Stimulated activated CD8-positive, alpha-beta memory T cell treated with anti-CD3 and anti-CD28 coated beads, Interleukin-2, amount 100 ng/mL, for 48 hours (primary cell): Measurements from ENCODE around the gene GBGT1.

Experiments used
- DNase-seq, 2 donors: peaks; one replicate each; pipeline ENCODE4 v3.0.0-alpha.2; 2020; ENCODE audit warnings: low read depth in 2 of 2

Gene GBGT1

DNA sequence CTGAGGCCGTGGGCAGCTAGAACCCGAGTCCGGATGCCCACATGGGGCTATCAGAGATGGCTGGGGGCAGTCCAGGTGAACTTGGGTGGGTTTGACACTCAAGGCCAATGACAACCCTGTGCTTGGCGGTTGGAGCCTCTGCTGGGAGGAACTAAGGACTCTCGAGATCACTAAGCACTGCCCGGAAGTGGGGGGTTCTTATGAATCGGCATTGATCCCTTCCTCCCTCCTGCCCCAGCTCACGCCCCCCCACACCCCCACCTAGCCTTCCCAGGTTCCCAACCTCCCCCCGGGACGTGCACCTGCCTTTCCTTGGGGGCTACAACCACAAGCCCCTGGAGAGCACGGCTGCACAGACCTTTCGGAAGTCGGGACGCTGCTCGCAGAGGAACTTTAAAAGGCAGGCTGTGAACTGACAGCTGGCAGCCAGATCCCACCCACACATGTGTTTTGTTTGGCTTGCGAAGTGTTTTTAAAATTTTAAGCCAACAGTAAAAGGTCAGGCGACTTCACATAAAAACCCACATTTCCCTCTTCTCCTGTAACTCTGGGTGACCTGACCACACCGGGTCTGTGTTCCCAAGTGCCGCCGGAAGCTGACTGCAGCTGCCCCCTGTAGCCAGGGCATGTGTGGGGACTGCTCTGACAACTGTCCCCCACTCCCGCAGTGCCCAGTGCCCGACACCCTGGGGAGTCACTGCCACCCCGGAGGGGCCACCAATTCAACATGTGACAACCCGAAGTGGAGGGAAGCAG is 37.6 kb downstream of the GBGT1 start:
- DNase-seq, result no peak

DNA sequence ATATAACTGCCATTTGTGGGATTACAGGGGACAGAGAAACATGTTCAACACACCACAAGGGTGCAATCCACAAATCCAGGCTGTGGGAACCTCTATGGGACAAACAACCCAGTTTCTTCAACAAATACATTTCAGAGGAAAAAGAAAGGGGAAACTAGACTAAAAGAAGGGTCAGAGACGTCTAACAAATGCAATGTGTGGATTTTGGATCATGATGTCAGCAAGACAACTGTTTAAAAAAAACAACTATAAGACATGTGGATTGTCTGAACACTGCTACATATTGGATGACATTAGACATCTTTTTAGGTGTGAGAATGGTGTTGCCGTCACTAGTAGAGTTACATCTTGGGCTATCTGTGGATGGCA is 38.8 kb downstream of the GBGT1 start:
- no peak for DNase-seq

DNA sequence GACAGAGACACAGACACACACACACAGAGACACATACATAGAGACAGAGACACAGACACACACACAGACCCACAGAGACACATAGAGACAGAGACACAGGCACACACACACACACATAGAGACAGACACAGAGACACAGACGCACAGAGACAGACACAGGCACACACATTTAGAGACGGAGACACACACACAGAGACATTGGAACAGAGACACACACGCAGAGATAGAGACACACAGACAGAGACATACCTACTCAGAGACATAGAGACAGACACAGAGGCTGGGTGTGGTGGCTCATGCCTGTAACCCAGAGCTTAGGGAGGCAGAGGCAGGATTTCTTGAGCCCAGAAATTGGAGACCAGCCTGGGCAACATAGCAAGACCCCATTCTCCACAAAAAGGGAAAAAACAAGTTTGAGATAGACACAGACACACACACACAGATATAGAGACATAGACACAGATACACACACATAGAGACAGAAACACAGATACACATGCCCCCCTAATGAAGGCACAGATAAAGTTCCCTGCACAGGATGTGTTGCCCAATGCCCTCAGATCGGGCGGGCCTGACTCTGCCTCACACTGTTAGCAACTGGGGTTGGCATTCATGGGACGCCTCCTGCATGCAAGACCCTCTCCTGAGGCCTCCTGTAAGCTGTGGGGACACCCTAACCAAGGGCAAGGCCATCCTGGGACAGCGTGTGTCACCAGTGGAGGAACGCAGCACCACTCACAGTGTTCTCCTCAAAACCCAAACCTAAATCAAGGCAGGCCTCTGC is 39.4 kb downstream of the GBGT1 start:
- no peak for DNase-seq

DNA sequence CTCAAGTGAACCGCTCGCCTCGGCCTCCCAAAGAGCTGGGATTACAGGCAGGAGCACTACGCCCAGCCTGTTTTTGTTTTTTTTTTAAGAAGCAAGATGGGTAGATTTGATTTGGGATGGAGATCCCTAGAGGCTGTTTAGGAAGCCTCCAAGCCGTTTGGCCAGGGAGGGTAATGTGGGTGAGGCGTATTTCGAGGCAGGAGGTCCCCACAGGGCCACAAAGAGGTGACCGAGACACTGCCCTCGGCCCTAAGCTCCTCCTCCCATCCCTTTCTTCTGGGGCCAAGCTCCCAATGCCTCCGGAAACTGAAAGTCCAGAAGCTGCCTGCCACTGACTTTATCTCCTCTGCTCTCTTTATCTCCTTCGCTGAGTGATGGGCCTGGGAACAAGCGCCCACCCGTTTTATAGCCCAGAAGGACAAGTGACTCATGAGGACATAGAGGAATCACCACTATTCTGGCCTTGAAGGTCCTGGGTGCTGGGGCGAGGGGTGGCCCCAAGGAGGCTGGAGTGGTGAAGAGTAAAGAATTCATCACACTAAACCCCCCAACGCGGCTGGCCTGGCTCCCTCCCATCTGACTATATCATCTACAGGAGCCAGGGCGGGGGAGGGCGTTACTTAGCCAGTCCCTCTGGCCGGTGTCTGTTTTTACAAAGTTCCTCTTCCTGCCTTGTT is 40.6 kb downstream of the GBGT1 start:
- DNase-seq, result no peak

DNA sequence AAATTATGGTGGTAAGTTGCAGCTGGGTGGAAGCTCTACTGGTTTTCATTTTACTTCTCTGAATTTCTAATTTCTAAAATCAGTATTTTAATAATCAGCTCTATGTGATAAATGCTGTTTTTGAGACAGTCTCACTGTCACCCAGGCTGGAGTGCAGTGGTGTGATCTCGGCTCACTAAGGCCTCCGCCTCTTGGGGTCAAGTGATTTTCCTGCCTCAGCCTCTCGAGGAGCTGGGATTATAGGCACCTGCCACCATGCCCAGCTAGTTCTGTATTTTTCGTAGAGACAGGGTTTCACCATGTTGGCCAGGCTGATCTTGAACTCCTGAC is 41.1 kb downstream of the GBGT1 start:
- DNase-seq, result no peak

DNA sequence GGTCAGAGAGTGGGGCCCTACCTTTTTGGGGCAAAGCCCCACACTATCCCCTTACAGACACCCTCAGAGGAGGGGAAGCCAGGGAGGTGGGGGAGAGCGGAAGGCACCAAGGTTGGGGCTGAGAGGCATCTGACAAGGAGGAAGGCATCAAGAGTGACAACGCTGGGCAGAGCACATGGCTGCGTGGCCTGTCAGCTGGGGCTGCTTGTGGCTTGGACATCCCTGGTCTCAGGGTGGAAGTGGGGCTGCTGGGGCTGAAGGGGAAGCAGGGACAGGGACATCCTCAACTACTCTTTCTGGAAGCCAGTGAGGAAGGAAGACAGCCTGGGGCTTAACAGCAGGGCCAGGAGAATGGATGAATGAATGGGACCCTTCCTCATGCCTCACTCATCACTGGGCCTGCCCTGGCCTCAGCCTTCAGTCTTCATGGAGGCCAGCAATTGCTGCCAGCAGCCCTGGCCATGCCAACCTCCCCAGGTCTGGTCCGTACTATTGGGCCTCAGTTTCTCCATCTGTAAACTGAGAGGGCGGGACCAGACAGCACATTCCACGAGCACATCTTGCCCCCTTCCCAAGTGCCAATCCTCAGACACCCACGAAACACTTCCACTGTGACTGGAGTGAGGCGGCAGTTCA is 41.7 kb downstream of the GBGT1 start:
- DNase-seq, result no peak

DNA sequence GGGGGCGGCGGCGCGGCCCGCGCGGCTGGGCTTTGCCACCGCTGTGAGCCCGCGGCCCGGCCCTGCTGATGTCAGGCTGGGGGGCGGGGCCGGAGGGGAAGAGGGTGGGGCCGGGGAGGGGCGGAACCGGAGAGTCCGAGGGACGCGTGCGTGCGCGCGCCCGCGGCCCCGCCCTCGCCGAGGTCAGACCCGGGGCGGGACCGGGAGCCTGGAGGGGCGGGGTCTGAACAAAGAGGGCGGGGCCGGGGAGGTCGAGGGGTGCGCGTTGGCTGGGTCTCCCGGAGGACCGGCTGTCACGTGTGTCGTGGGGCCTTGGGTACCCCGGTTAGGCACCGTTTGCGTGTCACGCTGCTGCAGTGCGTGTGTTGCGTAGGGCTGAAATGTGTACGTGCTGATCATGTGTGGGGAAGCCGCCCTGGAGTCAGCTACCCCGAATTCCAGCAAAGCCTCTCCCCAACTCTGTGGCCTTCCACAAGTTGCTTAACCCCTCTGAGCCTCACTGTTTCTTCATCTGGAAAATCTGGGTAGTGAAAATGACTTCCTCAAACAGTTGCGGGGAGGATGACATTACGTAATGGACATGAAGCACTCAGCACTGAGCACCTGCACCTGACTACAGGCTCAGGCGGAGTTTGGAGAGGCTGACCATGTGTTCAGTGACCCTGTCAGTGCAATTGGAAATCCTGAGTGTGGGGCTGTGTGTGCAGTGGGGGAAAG is 42.4 kb downstream of the GBGT1 start, which contains the start of gene RALGDS:
Gene RALGDS, minus strand, starts transcription at position 43 of the 717 bp plus-strand sequence. CDS start 86 bp downstream, outside the sequence.
- peak; percentile 89 for DNase-seq

DNA sequence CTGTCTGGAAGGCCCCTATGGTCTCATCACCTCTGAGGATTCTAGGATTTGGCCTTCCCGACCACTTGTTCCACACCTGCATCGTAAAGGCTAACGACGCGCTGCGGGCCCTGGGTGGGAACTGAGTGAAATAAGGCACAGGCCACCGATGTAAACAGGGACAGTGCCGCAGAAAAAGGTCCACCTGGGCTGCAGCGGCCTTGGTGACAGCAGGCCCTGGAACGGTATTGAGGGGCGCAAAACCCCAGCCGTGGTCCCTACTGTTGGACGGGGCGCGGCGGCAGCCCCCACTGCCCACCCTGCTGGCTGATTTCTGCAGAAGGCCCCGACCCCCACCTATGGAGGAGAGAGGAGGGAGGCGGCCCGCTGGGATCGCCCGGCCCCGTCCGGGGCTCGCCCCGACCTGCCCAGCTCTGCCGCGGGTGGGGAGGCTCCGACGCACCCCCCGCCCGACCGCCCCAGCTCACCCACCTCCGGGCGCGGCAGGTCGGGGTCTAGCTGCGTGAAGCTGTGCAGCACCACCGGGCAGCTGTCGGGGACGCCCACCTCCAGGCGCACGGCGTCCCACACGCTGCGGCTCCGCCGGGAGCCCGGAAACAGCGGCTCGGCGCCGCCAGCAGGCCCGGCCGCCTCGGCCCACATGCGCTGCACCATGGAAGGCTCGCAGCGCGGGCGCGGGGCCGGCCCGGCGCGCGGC is 43.1 kb downstream of the GBGT1 start:
- DNase-seq, result no peak

DNA sequence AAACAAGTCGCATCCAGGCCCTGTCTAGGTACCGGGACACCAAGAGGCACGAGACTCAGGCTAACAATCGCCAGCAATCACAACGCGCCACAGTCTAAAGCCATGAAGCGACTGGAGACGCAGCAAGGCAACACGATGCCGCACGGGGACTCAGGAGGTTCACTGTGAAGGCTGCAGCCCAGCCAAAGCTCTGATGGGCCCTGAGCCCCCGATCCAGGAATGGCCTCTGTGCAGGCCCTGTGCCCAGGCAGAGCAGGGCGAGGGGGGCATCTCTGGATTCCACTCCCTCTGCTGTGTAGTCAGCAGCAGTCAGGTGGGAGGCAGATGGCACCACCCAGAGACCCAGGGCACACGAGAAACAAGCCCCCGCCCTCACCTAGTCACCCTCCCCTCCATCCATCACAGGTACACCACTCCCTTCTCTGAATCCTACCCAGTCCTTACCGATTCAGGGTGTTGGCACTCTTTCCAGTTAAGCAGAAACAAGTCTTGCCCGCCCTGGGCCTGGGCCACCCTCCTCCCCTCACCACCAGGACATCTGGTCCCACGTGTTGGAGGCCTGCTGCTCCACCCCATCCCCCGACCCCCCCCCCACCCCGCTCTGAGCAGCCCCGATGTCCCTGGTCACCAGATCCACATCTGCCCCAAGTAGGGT is 43.7 kb downstream of the GBGT1 start:
- no peak for DNase-seq

DNA sequence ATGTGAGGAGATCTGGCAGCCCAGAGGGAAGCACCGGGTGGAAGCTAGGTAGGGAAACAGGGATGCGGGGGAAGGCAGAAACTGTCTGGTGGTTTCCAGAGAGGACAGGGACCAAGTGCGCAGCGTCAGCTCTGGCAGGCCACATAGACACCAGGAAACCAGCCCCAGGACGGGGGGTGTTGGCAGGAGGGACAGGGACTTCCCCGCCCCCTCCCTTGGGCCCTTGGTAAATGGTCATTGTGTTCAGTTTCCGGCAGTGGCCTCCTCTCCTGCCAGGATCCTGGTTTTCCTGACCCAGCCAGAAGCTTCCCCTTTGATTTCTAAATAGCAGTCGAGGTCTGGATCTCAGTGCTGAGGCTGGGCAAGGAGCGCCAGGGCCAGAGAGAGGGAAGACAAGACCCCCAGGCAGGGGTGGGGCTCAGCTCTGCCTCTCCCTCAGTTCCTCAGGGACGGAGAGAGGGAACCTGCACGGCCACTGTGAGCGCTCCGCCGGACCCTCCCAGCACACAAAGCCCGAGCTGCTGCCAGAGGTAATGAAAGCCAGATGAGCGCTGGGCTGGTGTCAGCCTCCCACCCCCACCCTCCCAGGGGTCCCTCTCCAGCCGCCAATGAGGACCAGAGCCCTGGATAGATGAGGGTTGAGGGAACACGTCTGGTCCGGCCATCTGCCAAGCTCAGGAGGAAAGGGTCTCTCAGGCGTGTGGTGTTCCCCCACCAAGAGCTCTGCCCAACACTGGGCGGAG is 44.4 kb downstream of the GBGT1 start:
- DNase-seq, result no peak

DNA sequence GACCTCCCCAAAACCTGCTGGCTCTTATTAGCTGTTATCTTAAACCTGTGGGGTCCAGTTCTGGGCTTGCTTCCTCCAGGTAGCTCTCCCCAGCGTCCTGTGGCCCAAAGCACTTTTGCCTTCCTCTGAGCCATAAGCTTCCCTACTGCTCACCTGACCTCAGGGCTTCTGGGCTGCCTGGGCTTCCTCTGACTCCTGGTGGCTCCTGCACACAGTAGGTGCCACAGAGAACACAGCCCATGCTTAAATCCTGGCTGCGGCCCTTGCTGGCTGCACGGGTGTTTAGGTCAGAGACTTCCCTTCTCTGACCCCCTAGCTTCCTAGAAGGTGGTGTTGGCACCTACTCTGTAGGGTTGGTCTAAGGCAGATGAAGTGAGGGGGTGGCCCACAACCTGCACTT is 45.1 kb downstream of the GBGT1 start:
- no peak for DNase-seq

DNA sequence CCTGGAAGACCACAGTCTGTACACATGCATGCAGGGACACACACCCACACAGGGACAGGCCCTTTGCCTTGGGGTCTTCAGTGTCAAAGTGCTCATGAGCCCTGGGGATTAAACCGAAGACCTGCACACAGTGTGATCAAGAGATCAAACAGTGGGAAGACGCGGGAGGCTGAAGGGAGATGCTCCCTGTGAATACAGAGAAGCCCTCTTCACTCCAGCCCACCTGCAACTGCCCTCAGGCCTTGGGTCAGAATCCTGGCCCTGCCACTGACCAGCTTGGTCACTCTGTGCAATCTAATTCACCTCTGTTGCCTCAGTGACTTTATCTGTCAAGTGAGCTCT is 45.6 kb downstream of the GBGT1 start:
- DNase-seq, result no peak

DNA sequence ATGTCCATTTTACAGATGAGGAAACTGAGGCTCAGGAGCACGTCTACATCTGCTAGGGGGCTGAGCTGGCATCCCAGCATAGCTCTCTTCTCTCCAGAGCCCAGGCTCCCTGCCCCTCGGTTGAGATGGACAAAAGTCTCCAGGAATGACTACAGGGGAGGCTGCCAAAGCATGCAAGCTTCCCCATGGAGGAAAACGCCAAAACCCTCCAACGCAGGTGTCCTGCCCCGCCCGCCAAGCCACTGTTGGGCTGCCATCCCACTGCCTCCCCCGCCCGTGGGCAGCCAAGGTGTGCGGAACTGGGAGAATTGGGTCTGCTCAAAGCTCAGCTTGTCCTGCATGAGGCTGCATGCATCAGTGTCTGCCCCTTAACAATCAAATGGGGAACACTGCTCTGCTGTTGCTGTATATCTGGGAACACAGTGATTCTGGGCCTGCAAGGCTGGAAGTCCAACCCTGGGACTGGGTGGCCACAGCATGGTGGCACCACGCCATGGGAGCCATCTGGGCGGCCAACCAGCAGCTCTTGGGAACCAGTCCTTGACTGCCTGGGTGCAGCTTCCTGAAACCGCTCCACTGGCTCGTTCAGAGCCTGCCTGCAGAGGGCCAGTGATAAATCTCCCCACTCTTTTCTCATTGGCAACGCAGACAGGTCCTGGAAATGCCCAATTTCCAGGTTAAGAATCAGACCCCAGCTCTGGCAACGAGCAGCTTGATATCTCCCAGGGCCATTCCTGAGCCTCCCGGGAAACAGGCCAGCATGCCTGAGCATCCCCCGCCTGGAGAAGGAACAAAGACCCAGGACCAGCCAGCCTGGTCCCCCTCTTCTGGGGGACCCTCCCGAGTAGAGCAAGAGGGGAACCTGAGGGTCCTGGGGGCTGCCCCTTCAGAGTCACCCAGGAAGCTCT is 46.2 kb downstream of the GBGT1 start:
- DNase-seq, result no peak

DNA sequence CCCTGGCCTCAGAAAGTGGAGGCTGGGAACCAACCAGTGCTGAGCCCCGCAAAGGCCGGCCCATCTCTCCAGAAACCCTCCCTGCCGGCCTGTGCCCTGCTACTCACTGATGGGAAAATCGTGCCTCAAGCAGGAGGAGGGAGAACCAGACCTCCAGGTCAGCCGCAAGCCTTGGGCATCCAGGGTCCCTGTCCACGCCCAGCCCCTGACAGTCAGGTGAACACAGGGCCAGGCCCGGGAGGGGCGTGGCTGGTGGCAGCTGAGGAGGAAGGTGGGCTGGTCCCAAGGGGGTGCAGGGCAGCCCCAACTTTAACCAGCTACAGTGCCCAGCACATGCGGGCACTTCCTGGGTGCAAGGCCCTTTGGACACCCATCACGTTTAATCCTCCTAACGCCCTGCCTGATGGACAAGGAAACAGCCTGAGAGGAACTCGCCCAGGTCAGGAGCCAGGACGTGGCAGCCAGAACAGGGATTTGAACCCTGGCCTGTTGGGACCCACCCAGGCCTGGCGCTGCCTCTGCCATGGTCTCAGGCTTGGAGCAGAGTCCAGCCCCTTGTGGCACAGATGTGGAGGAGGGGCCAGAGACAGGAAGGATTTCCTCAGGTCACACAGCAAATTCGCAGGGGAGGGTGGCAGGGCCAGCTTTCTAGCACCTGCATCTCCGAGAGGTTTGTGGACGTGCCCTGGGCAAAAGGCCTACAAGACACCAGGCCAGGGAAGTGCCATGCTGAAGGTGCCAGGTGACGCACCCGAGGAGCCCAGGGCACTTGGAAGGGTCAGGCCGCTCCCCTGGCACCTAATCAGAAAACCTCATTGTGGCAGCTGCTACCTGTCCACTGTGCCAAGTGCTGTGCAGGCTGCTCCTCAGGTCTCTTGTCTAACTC is 47.1 kb downstream of the GBGT1 start:
- DNase-seq, result no peak

DNA sequence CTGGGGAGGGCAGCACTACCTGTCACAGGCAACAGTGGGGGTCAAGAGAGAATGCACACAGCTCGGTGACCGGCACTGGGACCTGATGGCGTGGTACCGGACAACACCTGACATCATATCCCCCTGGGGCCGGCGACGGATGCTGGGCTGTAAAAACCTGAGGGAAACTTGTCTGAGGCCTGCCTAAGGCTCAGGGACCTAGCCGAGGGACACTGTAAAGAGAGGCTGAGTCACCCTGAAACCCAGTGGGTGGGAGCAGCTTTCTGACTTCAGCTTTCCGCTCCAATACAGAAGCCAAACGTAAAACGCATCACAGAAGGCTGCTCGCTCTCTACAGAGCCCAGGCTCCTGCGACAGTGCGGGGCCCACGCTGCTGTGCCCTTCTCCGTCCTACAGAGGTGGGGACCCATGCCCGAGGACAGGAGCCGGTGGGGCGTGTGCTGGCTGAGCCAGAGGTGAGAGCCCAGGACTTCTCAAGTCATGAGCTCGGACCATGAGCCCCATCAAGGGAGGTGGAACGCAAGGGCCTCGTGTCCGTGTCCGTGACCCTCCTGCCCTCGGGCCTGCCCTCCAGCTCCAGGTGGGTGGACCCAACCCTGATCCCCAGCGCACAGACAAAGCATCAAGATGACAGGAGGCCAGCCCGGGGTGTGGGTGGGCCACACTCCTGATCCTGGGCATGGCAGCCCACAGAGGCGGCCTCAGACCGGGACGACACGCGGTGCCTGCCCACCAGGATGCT is 47.9 kb downstream of the GBGT1 start:
- DNase-seq, result peak in 1 of 2 donors; percentile 72

DNA sequence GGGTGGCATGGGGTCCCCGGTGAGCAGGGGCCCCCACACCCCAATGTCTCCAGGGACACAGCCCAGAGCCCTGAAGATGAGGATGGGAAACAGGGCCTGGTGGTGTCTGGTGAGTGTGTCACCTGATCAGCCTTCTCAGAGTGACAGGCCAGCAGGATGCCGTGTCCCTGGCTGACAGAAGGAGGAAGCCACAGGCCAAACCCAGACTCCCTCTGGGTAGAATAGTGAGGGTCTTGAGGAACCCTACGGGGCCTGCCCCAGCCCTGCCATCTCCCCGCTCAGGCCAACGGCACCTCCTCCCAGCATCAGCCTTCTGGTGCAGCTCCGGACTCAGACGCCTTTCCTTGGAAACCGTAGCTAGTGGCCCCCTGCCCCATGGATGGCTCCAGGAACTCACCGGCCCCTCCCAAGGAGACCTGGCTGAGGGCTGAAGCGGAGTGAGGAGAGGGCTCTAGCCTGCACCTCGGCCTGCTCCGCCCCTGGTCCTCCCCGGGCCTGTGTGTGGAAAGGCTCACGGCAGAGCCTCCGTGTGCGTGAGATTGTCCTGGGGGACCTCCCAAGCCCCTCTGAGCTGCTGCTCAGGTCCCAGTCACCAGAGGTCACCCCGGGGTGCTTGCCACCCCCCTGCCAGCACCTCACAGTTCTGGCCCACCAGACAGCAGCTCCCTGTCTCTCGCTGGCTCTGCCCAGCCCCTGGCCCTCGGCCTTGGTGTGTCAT is 48.7 kb downstream of the GBGT1 start:
- no peak for DNase-seq
